PFSK-1 (cell line): ENCODE results near the gene SEC61G.
A peak's percentile ranks its signal among the peaks of the same experiment; 100 is the strongest.

Experiments
- FOXP2 ChIP-seq: optimal IDR thresholded peaks from 2 replicates; pipeline ENCODE3; 2011; ENCODE audit warnings: borderline replicate concordance, control low read depth, inconsistent platforms; ENCODE audit not compliant: insufficient read depth; ENCODE audit errors: extremely low read length, extremely low read depth
- POLR2AphosphoS5 ChIP-seq: IDR thresholded peaks from 2 replicates; pipeline ENCODE4 v1.6.1; 2012; ENCODE audit warnings: low read depth, mild to moderate bottlenecking, control low read depth, low read length, moderate library complexity
- REST ChIP-seq, 2 experiments: IDR thresholded peaks; 2 replicates each; pipeline versions ENCODE4 v1.6.1 to v1.8.0; 2011 to 2012; ENCODE audit warnings: low read depth in 2 of 2, low read length in 2 of 2, control low read depth in 1 of 2, inconsistent platforms in 1 of 2, mild to moderate bottlenecking in 1 of 2, moderate library complexity in 1 of 2; ENCODE audit not compliant: insufficient read depth in 1 of 2
- SIN3A ChIP-seq: IDR thresholded peaks from 2 replicates; pipeline ENCODE4 v1.6.1; 2012; ENCODE audit warnings: mild to moderate bottlenecking, low read length, moderate library complexity, borderline replicate concordance; ENCODE audit not compliant: insufficient read depth
- TAF1 ChIP-seq: IDR thresholded peaks from 2 replicates; pipeline ENCODE4 v1.6.1; 2012; ENCODE audit warnings: low read length, control low read depth, borderline replicate concordance; ENCODE audit not compliant: insufficient read depth

The SEC61G gene

GRCh38 chr7:54722502-54722901 is 36.5 kb downstream of the SEC61G start:
- TF ChIP-seq SIN3A = no peak
- no peak for TF ChIP-seq REST (IDR thresholded peaks at IDR 0.05; ENCODE audit: insufficient read depth in 1 of 2, low read depth in 2 of 2, low read length in 2 of 2)
- TF ChIP-seq FOXP2 = no peak
- TF ChIP-seq TAF1 = no peak
- no peak for TF ChIP-seq POLR2AphosphoS5

- TF ChIP-seq POLR2AphosphoS5 (no peak), REST (IDR thresholded peaks at IDR 0.05; ENCODE audit: insufficient read depth in 1 of 2, low read depth in 2 of 2, low read length in 2 of 2) (peak in 1 of 2 experiments; percentile 53; a peak in 1 of 4 replicates)
These were observed 37.0 kb downstream of the SEC61G start for GRCh38 chr7:54722026-54722425.

GRCh38 chr7:54719974-54720373 is 39.0 kb downstream of the SEC61G start:
- no peak for TF ChIP-seq TAF1

- TF ChIP-seq REST (IDR thresholded peaks at IDR 0.05; ENCODE audit: insufficient read depth in 1 of 2, low read depth in 2 of 2, low read length in 2 of 2) (no peak), SIN3A (no peak), FOXP2 (no peak), TAF1 (no peak), POLR2AphosphoS5 (no peak)
These were observed 39.6 kb downstream of the SEC61G start for GRCh38 chr7:54719425-54719824.

- no peak for TF ChIP-seq SIN3A
- no peak for TF ChIP-seq REST (IDR thresholded peaks at IDR 0.05; ENCODE audit: insufficient read depth in 1 of 2, low read depth in 2 of 2, low read length in 2 of 2)
- no peak for TF ChIP-seq TAF1
- no peak for TF ChIP-seq POLR2AphosphoS5
- TF ChIP-seq FOXP2 = no peak
These were observed 46.2 kb downstream of the SEC61G start for GRCh38 chr7:54712820-54713219.
